Measurements from ENCODE around the gene ALDH3A1.

ALDH3A1 gene

DNA sequence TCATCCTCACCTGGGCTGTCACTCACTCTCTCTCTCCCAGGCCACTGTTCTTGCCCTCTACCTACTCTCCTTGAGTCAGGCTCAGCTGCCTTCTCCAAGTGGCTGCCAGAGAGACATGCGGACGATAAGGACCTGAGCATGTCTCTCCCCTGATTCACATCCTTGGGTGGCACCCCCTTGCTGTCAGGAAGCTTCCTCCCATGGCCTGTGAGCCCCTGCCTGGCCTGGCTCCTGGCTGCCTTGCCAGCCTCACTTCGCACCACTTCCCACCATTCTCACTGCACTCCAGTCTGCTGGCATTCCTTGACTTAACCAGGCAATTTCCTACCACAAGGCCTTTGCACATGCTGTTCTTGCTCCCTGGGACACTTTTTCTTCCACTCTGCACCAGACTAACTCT is 2.7 kb upstream of the ALDH3A1 start:
- TF ChIP-seq, protein P1, sequence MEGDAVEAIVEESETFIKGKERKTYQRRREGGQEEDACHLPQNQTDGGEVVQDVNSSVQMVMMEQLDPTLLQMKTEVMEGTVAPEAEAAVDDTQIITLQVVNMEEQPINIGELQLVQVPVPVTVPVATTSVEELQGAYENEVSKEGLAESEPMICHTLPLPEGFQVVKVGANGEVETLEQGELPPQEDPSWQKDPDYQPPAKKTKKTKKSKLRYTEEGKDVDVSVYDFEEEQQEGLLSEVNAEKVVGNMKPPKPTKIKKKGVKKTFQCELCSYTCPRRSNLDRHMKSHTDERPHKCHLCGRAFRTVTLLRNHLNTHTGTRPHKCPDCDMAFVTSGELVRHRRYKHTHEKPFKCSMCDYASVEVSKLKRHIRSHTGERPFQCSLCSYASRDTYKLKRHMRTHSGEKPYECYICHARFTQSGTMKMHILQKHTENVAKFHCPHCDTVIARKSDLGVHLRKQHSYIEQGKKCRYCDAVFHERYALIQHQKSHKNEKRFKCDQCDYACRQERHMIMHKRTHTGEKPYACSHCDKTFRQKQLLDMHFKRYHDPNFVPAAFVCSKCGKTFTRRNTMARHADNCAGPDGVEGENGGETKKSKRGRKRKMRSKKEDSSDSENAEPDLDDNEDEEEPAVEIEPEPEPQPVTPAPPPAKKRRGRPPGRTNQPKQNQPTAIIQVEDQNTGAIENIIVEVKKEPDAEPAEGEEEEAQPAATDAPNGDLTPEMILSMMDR (IDR thresholded peaks at IDR 0.05; ENCODE audit: insufficient read depth, low read length, poor library complexity, severe bottlenecking) = no peak
- no peaks in the 10 kb centered on the region for H3K27me3 ChIP-seq (replicated peaks; ENCODE audit: control insufficient read depth, insufficient read depth, low read length)
- H3K4me3 ChIP-seq (replicated peaks; ENCODE audit: low read depth, low read length) = no peak overlapping the region
- no peaks in the 10 kb centered on the region for H3K36me3 ChIP-seq (ENCODE audit: control insufficient read depth, insufficient read depth, low read length)
- no peak for DNase-seq (ENCODE audit: extremely low read depth, insufficient read length)

DNA sequence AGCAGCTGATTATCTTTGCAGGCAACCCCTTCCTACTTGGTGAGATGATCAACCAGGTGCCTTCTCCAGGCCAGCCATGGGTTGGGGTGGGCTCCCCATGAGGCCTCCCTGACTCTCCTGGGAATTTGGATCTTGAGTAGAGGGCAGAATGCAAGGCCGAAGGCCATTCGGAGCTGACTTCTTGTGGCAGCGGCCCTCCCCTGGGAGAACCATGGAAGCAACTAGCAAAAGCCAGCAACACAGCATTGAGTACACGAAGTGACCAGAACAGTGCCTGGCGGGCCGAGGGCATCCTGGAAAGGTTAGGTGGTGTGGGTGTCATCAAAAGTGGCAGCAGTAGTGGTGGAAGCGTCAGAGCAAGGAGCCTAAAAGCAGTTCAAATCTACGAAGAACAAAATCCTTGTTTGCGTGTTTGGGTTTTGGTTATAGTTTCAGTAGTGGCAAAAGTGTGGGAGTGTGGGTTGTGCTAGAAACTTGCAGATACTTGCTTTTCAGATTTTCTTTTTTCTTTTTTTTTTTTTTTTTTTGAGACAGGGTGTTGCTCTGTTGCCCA is 2.0 kb upstream of the ALDH3A1 start:
- Histone ChIP-seq H3K4me3 (replicated peaks; ENCODE audit: low read depth, low read length) (no peak overlapping the region), H3K27me3 (replicated peaks; ENCODE audit: control insufficient read depth, insufficient read depth, low read length) (no peaks in the 10 kb centered on the region), H3K36me3 (ENCODE audit: control insufficient read depth, insufficient read depth, low read length) (no peaks in the 10 kb centered on the region)
- no peak for DNase-seq (ENCODE audit: extremely low read depth, insufficient read length)
- TF ChIP-seq, protein P1 (IDR thresholded peaks at IDR 0.05; ENCODE audit: insufficient read depth, low read length, poor library complexity, severe bottlenecking) = no peak

DNA sequence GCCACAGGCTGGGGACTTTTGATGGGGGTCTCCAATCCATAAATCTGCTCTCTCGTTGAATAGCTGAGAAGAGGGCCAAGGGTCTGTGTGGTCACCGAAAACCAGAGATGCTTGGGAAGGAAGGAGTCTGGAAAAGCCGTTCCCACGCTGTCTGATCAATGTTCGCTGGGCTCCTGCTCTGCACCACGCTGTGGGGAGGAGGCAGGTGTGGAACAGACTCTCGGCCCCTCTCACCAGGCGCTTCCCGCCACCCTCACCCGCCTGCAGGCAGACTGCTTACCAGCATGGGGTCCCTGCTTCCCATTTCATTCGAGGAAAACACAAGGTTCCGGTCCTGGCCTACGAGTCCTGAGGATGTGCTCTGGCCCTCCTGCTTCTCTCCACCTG is 702 bp upstream of the ALDH3A1 start:
- Histone ChIP-seq H3K4me3 (replicated peaks; ENCODE audit: low read depth, low read length) (no peak overlapping the region), H3K27me3 (replicated peaks; ENCODE audit: control insufficient read depth, insufficient read depth, low read length) (no peaks in the 10 kb centered on the region), H3K36me3 (ENCODE audit: control insufficient read depth, insufficient read depth, low read length) (no peaks in the 10 kb centered on the region)
- TF ChIP-seq, protein P1 (IDR thresholded peaks at IDR 0.05; ENCODE audit: insufficient read depth, low read length, poor library complexity, severe bottlenecking) = no peak
- DNase-seq (ENCODE audit: extremely low read depth, insufficient read length) = no peak

DNA sequence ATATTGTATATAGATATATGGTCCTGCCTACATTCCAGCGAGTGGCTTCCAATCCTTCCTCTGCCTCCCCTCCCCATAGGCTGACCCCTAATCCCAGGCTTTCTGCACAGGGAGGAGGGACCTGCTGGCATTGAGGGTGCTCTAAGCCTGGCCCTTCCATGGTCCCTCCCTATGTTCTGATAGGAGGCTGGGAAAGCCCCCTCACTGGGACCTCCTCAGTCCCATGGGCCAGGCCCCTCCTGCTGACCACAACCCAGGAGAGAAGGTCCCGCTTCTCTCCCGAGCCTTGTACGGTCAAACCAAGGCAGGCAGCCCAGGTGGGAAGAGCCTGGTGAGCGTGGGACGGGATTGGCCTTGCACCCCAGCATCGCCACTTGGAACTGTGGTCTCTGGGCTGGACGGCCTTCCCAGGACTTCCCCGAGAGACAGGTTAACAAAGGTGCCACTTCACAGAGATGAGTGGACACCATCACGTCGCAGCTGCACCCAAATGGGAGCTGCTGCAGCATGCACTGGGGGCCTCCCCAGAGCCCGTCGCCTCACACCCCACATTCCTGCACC is 859 bp downstream of the ALDH3A1 start:
- H3K4me3 ChIP-seq (replicated peaks; ENCODE audit: low read depth, low read length) = no peak overlapping the region
- TF ChIP-seq, protein P1 (IDR thresholded peaks at IDR 0.05; ENCODE audit: insufficient read depth, low read length, poor library complexity, severe bottlenecking) = no peak
- no peaks in the 10 kb centered on the region for H3K27me3 ChIP-seq (replicated peaks; ENCODE audit: control insufficient read depth, insufficient read depth, low read length)
- no peak for DNase-seq (ENCODE audit: extremely low read depth, insufficient read length)
- H3K36me3 ChIP-seq (ENCODE audit: control insufficient read depth, insufficient read depth, low read length) = no peaks in the 10 kb centered on the region

DNA sequence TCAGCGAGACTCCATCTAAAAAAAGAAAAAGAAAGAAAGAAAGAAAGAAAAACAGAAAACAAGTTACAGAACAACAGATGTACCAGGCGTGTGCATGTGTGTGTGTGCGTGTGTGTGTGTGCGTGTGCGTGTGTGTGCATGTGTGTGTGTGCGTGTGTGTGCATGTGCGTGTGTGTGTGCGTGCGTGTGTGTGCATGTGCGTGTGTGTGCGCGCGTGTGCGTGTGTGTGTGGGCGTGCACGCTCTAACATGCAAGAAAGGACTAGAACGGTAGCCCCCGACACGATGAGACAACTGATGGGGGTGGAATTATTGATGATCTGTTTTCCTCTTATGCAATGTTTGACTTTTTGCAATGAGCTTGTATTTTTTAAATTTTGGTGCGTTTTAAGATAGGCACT is 1.6 kb downstream of the ALDH3A1 start:
- TF ChIP-seq, protein P1 (IDR thresholded peaks at IDR 0.05; ENCODE audit: insufficient read depth, low read length, poor library complexity, severe bottlenecking) = no peak
- H3K36me3 ChIP-seq (ENCODE audit: control insufficient read depth, insufficient read depth, low read length) = no peaks in the 10 kb centered on the region
- no peak for DNase-seq (ENCODE audit: extremely low read depth, insufficient read length)
- no peak overlapping the region for H3K4me3 ChIP-seq (replicated peaks; ENCODE audit: low read depth, low read length)
- H3K27me3 ChIP-seq (replicated peaks; ENCODE audit: control insufficient read depth, insufficient read depth, low read length) = no peaks in the 10 kb centered on the region

Data from GM06990 (cell line).